GF-D8 (cell line): ENCODE data around the gene ICE1.
"Not testable (repeated sequence)": the region's sequence is repeated elsewhere in the genome, so short reads cannot be mapped to it uniquely, and the experiment has no call there.

Experiments used
- DNase-seq: peaks from one replicate; lab custom pipeline; 2025; lab: John Stamatoyannopoulos, UW

Gene ICE1

GRCh38 chr5:5421961-5422818 is at the start of gene ICE1:
Gene ICE1 (plus strand): TSS chr5:5422677. CDS start chr5:5422916, 239 bp downstream.
- DNase-seq = peak; percentile 95

- no peak for DNase-seq
These were observed 49.5 kb upstream of the ICE1 start for GRCh38 chr5:5372930-5373329.

GRCh38 chr5:5373351-5373989 is 49.0 kb upstream of the ICE1 start:
- no peak for DNase-seq

DNA sequence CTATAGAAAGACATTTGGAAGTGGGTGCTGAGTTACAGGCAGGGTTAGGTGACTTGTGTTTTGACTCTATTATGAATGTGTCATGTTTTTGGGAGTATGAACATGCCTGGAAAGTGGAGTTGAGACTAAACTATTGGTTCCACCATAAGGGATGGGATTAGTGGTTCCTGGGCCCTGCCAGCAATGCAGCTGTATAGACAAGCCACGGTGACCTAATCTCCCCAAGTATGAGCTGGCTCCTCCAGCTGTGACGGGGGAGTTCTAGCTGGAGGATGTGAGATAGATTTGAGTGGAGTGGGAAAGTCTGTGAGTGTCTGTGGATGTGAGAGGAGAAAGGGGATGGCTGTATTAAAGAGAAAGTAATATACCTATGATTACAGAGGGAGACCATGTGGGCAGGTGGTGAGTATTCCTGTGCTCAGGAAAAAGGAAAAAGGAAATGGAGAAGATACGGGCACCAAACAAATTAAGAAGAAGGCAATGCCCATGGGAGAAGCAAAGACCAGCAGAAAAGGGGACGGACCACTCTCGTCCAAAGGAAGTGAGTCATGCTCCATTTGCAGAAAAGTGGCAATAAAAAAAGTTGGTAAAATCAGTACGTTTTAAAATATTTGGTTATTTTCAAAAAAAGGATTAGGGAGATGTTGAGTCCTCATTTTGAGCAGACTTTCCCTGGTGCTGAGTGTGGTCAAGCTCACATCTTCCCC is 48.3 kb upstream of the ICE1 start:
- DNase-seq = no peak

DNA sequence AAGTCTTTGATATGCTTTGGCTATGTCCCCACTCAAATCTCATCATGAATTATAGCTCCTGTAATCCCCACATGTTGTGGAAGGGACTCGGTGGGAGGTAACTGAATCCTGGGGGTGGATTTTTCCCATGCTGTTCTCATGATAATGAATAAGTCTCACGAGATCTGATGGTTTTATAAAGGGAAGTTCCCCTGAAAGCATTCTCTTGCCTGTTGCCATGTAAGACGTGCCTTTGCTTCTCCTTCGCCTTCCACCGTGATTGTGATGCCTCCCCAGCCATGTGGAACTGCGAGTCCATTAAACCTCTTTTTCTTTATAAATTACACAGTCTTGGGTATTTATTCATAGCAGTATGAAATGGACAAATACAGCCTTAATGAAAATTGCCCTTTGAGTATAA is 44.7 kb upstream of the ICE1 start:
- no peak for DNase-seq

DNA sequence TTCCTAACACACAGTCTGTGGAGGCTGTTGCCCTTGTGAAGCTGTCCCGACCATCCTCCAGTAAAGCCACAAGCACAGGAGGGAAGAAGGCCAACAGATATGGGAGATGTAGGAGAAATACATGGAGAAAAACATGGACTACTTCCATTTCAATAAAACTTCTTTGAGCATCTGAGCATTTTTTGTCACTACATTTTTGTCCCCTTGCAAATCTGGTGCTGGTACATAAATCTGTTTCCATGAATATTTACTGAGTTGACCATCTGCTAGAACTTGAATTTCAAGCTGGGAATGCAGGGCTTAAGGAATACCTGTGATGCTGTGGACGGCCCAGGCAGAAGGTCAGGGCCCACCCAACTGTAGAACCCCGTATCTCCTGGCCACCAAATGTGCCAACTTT is 43.9 kb upstream of the ICE1 start:
- no peak for DNase-seq

DNA sequence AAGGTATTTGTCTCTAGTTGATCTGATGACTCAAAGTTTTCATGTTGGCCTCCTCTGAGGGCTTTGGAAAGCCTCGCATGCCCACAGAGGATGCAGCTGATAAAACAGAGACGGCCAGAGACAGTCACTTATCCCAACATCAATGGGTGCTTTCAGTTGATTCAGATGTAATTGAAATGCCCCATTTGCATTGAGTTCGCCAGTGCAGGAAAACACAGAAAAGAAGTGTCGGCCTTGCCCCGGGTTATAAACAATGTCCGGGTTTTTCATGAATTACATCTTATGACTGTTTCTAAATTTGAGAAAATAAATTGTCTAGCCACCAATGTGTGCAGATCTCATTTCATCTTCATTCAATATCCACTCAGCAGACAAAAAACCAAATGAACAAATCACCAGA is 42.2 kb upstream of the ICE1 start:
- no peak for DNase-seq

GRCh38 chr5:5381310-5381913 is 41.1 kb upstream of the ICE1 start:
- no peak for DNase-seq

- no peak for DNase-seq
These were observed 39.0 kb upstream of the ICE1 start for GRCh38 chr5:5383461-5383860.

DNA sequence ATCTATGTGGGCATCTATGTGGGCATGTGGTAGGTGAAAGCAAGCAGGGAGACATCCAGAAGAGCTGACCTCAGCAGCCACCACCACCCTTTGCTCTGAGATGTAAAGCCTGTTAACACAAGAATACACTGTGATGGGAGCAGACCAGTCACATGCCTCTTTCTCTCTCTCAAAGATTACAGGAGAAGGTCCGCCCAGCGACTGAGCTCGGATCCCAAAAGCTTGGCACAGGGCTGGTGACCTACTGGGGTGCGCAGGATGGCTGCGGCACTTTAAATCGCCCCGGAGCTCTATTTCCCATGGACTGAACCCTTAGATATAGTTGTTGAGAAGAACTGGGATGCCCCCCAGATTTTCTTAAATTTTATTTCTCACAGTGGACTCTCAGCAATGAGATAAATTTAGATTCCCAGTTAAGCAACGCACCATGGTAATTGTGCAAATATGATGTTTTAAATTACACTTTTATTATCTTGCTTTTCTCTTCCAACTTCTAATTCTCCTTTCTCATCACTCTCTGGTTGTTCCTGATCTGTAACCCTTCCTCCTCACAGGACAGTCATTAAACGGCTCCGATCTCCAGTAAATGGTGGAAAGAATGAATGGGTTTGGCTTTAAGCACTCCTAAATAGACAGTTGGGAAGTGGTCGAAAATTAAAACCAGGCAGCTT is 37.7 kb upstream of the ICE1 start:
- no peak for DNase-seq

- DNase-seq = no peak
These were observed 37.2 kb upstream of the ICE1 start for GRCh38 chr5:5385331-5385662.

GRCh38 chr5:5386329-5386728 is 36.1 kb upstream of the ICE1 start:
- no peak for DNase-seq

DNA sequence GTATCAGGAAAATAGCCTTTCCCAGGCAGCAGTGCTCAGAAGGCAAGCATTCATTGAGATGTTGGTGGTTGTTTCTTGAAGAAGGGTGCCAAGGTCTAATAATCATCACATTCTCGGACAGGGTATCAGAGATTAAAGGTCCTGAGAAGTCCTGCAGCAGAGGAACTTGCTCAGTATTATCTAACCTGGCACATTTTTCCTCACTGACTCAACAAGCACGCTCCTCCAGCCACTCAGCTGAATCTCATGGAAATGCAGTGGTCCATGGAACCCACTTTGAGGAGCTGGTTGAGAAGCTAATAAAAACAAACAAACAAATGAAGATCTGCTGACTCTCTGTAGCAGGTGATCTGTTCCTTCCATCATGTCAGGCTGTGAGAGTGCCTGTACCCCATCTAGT is 35.3 kb upstream of the ICE1 start:
- DNase-seq = no peak

DNA sequence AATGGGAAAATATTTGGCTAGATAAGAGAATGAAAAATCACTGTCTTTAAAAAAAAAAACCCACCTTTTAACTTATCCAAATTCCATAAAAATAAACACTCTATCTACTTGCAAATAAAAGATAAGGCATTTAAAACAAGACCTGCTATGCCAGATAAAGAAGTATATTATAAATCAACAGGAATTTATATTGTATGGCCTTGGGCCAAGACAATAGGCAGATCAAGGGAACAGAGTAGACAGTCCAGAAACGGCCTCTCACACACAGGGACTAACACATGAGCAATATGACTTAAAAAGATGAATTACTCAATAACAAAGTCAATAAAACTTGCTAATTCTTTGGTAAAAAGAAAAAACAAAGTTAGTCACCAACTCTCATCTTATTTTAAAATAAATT is 34.7 kb upstream of the ICE1 start:
- no peak for DNase-seq

DNA sequence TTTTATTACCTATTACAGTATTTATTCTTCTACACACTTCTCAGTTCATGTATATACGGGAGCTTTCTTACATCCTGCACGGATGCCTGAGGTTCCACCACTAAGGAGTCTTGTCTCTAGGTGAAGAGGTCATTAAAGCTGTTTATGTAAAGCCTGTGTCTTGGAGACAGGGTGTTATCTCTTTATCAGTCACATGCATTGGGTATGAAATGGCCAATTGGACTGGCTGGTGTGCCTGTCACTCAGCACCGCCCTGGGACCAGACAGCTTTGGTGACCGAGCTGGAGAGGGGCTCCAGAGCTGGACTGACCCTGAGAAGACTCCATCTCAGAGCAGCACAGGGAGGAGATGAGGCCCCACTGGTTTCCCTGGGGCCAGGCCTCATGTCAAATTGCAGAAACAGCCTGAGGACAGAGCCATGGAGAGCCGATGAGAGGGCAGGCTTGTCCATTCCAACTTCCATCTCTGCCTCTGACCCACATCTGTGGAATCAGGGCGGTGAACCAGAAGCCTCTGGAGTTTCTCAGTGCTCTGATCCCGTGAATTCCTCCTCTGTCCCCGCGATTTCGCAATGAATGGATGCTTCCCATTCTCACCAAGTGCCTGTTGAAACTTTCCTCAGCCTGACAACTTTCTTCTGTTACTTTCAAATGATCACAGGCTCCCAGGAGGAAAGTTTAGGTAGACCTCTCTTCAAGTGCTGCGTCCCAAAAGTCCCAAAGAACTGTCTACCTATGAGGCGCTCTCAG is 32.2 kb upstream of the ICE1 start:
- DNase-seq = not testable (repeated sequence)

- not testable (repeated sequence) for DNase-seq
These were observed 30.0 kb upstream of the ICE1 start for GRCh38 chr5:5392504-5392903.

DNA sequence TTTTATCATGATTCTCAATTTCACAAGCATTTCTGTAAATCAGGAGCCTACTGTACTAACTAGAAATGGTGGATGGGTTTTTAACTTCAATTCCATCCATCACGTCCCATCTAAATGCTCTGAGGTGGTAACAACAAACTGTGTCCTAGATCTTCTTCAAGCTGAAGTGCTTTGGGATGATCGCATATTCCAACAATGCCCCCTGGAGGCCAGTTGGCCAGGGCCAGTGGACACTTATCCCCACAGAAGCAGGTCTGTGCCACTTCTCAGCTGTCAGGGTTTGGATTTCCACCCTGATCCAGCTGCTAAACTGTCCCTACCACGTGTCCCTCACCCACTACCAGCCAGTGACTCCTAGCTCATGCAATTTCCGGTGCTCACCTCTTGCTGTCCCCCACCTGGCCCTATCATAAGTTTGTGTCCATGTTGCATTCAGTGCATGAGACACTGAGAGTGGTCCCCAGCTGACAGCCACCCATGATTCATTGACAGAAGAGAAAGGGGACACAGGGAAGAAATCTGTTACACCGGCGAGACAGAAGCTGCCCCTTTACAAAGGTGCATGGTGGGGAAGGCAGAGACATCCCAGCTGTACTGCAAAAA is 28.0 kb upstream of the ICE1 start:
- DNase-seq = not testable (repeated sequence)

DNA sequence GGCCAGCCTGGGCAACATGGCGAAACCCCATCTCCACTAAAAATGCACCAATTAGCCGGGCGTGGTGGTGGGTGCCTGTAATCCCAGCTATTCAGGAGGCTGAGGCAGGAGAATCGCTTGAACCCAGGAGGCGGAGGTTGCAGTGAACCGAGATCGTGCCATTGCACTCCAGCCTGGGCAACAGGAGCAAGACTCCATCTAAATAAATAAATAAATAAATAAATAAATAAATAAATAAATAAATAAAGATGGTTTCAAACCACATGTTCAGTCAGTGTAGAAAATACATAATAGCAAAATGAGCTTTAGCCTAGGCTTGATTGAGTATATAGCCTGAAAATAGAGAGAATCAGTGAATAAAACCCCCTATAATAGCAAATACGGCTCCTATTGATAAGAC is 27.4 kb upstream of the ICE1 start:
- DNase-seq = not testable (repeated sequence)

DNA sequence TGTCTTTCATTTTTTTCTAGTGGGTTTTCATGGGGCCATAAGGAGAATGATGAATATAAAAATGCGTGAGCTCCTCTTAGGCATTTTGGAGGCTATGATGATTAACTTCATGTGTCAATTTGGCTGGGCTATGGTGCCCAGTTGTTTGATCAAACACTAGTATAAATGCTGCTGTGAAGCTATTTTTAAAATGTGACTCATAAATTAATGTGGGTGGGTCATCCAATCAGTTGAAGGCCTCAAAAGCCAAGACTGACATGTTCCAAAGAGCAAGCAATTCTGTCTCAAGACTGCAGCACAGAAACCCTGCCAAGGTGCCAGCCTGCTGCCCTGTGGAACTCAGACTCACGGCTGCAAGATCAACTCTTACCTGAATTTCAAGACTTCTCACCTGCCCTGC is 24.4 kb upstream of the ICE1 start:
- no peak for DNase-seq

DNA sequence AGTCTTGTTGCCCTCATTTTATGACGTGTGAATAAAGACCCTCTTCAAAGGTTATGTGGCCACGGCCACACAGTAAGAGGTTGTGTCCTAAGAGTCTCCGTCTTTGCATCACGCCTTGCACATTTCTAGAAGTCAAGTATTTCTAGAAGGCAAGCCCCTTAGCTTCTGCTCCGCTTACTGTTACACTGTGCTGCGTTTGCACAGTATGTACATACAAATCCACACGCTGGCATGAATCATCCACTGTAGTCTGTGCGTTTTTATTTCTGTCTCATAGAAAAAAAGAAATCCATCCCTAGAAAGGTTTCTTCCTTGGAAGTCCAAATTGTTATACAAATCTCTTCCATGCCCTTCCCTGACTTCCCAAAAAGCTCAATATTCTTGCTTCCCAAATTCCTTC is 21.4 kb upstream of the ICE1 start:
- no peak for DNase-seq

DNA sequence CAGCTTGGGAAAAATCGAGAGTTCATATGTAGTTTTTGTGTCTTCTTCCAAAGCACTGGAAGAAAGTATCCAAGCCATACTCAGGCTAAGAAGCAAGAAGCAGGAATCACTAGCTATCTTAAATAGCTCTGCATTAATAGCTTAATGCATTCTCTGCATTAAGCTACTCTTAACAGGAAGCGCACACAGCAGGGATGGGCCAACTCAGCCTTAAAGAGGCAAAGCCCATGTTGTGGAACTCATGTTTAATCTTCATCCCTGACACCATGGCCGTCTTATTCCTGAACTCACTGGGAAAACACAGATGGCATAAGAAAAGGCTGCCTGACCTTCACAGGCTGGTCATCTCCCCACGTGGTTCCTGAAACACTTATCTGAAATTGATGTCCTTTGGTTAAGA is 18.7 kb upstream of the ICE1 start:
- DNase-seq = no peak
